M059J (cell line): ENCODE measurements around the gene SPTLC3. TPM values are rescaled to one million over a fixed set of nuclear protein-coding genes. Genes with fewer than 3 reads are reported as not detected.

Experiments used
- DNase-seq: peaks from one replicate; pipeline ENCODE4 v3.0.0-alpha.2; 2012; ENCODE audit warnings: low read depth
- total RNA-seq: library from RNA; depleted of rRNA; stranded (reverse); fragments of >200 nt; shearing (Covaris generic); gene quantifications from 2 replicates; pipeline ENCODE4 v1.2.3, GENCODE V29; 2014

Gene SPTLC3
- total RNA-seq, 1 experiment from 2014 or later: 9.2 TPM

- DNase-seq: no peak
These were observed 90.1 kb downstream of the SPTLC3 start for GRCh38 chr20:13098720-13099355.

DNA sequence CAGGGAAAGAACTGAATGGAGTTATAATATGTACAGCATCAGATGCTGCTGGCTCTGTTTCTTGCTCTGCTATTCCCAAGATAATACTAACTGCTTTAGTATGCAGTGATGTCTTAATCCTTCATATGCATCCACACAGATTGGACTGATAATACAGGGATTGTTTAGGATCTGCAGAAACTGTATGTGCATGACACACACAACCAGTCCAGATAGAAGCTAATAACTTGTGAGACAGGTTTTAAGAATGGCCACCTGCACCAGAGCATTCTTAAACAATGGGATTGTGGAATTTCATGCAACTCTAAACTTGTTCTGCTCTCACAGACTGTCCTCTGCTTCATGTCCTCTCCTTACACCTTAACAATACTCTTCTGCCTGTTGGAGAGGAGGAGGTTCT lies 90.9 kb downstream of the SPTLC3 start:
- DNase-seq: no peak

GRCh38 chr20:13101276-13101675 lies 92.5 kb downstream of the SPTLC3 start:
- DNase-seq: peak; percentile 34

DNA sequence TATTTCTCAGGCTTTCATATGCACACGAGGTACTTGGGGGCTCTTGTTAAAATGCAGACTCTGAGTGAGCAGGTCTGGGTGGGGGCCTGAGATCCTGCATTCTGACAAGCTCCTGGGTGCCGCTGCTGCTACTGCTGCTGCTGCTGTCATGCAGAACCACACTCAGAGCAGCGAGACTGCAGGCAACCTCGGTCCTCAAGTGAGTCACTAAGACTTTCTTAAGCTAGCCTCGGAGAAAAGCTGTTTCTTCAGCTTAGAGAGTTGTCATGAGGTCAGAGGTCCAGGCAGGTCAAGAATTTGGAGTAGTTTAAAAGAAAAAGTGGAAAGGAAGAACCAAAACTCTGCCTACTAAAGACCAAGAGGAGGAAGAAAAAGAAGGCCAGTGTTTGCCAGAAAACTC lies 92.9 kb downstream of the SPTLC3 start:
- peak; percentile 74 for DNase-seq

GRCh38 chr20:13102237-13102636 lies 93.5 kb downstream of the SPTLC3 start:
- peak; percentile 38 for DNase-seq

GRCh38 chr20:13102694-13103093 lies 93.9 kb downstream of the SPTLC3 start:
- DNase-seq: no peak

DNA sequence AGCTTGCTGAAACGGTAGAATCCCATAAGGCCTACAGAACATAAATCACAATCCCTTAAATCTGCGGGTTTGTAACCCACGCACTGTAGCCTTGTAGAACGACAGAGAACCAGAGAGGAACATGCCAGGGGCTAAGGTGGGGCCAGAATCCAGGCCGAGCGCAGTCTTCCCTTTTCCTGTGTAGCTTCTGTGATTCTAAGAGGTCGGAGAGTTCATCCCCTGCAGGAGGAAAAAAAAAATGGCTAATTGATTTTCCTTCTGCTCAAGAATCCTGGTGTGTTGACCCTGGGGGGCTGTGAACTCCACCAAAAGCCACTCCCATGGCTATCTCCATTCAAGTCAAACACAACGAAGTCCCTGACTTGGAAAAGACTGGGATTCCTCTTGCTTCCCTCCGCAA lies 96.3 kb downstream of the SPTLC3 start:
- no peak for DNase-seq

- DNase-seq: peak; percentile 59
These were observed 97.2 kb downstream of the SPTLC3 start for GRCh38 chr20:13105864-13106457.

DNA sequence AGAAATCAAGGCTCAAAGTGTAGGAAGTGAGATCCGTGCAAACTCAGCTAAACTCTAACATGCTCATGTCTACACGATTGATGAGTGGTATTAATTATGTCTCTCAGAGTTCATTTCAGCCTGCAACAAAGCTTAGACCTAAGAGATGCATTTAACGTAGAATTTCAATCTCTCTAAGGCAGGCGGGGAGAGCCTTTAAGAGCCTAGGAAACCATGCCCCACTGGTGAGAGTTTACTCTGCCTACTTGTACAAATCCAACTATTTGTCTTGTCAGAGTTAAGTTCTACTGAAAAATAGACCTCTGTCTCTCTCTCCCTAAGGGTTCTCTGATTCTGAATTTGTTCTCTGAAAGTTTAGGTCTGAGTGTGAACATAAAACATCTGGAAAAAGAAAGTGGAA lies 100.9 kb downstream of the SPTLC3 start:
- no peak for DNase-seq

DNA sequence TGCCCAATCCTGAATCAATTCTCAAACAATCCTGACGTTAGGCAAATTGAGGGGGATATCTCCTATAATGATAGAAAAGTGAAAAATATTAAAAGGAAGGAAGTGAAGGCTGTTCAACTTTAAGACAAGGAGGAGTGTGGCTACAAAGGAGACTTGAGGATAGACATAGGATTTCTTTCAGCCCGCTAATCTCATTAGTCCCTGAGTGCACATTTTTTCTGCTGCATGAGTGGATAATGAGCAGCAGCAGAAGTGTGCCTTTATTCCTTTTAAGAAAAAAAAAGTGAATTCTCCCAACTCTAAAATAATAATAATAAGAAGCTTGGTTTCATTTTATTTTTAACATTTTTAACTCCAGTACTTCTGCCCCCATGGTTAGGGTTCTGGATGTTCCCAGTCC lies 102.0 kb downstream of the SPTLC3 start:
- DNase-seq: no peak

- DNase-seq: no peak
These were observed 102.6 kb downstream of the SPTLC3 start for GRCh38 chr20:13111249-13111911.

DNA sequence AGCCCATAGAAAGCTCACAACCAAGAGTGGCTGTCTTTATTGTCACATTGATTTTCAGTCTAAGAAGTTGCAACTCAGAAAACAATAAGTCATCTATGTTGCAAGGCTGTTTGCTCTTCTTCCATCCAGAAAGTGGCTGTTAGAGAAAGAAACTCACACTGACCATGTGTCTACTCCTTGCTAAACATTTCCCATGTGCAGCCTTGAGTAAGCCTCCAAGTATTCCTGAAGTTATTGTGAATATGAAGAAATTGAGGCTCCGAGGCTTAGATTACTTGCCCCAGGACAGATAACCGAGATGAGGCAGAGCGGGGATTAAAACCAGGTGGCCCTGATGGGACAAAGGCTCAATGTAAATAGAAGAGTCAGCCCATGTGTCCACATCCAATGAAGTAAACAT lies 105.0 kb downstream of the SPTLC3 start:
- DNase-seq: no peak

DNA sequence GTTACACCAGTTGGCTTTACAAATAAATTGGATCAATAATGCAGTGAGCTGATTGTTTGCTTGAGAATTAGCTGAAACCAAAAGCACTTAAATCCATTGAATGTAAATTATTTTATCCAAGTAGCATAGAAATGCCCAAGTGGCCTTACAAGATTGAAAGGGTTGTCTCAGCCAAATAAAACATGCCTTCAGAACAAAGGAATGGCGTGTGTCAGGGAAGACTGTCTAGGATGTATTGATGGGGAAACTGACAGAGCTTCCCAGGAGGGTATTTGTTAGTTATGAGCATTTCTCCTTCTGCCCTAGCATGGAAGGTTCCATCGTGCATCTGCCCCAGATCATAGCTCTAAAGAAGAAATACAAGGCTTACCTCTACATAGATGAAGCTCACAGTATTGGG lies 108.4 kb downstream of the SPTLC3 start:
- no peak for DNase-seq

DNA sequence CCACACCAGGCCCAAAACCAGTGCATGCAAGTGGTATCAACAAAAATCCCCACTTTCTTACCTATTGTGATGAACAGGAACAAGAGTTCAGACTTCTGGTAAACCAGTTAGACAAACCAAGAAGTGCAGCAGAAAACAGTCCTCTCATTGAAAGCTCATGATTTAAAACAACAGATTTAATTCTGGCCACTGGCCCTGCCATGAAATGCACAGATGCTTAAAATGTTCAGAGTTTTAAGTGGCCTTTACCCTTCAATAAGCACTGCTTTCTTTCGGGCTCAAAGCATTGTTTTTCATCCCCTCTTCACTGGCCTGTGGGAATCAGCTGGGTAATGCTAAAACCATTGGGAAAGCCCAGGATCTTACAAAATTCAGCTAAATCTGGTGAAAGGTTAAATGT lies 109.9 kb downstream of the SPTLC3 start:
- no peak for DNase-seq

DNA sequence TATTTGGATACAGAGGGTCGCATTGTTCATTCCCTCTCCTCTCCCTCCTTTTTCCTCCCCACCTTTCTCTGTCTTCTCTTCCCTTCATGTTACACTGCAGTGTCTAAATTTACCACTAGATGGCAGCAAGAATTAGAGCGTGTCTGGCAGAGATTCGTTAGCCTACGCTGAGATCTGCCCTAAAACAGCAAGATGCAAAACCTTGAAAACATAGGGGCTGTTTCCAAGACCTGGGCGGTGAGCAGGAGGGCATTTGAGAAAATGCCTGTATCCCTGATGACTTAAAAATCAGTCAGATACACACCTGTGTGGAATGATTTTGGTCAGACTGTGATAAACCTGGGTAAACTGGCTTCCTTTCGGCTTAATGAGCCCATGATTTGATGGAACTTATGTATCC lies 110.8 kb downstream of the SPTLC3 start:
- peak; percentile 73 for DNase-seq

- no peak for DNase-seq
These were observed 111.7 kb downstream of the SPTLC3 start for GRCh38 chr20:13120471-13120870.

DNA sequence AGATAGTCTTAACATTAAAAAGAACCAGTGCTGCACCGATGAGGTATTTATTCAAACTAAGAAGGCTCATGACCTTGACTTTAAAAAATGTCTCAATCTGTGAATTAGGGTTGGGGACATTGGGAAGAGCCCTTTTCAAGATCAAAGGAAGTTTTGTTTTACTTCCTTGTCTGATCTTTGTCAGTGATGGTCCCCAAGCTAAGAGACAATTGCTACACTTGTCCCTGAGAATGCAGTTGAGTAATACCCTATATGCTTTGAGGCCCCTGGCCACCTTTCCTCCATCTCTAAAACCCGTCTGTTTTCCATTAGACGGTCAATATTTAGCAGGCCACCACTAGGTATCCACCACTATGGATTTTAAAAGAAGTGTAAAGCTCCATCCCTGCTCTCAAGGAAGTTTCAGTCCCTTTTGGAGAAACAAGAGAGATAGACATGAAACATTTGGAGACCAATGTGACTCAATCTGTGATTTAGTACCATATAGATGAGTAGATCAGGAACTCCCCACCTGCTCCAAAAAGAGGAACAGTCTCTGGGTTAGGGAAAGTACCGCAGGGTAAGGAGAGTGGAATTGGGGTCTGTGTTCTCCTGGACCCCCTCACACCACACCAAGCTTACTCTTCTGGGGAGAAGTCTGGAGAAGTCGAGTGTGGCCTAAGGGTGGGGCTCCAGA lies 113.2 kb downstream of the SPTLC3 start:
- no peak for DNase-seq

GRCh38 chr20:13125486-13125885 lies 116.7 kb downstream of the SPTLC3 start:
- no peak for DNase-seq

DNA sequence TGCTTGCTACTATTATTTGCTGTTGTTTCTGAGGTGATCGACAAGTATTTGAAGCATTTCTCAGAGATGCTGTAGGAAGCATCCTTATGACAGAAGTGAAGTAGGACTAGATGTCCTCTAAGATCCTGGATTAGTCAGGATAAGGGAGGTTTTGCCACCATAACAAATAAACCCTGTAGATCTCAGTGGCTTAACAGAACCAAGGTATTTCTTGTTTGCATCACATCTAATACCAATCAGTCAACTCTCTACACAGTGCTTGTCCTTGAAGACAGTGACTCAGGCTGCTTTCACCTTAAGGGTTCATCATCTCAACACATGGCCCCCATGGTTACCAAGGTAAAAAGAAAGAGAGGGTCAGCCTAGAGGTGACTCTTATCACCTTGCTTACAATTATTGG lies 119.4 kb downstream of the SPTLC3 start:
- DNase-seq: no peak

DNA sequence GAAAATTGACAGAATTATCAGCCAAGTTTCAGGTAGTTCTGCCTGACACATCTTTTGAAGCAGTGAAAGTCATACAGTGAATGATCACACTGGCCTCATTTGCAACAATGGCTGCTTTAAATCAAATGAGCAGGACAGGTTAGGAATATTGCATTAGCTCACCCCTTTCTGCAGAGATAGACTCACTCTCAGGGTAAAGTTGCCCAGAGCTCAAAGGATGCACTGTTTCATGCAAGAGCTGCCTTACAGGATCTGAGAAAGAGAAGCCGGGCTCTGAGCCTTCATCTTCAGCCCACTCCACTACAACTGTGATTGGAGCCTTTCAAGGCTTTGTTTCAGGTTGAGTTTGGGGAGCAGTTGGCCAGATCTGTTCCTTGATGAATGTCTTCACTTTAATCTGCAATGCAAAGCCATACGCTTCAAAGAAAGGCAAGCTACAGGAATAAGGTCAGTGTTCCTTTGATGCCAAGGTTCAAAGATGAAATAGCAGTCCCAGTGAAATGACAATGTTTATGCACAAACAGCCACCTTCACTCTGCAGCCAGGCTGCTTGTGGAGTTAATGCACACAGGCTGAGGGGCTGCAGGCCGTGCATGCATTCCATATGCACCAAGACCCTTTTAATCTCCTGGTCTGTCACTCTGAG lies 121.4 kb downstream of the SPTLC3 start:
- DNase-seq: no peak

DNA sequence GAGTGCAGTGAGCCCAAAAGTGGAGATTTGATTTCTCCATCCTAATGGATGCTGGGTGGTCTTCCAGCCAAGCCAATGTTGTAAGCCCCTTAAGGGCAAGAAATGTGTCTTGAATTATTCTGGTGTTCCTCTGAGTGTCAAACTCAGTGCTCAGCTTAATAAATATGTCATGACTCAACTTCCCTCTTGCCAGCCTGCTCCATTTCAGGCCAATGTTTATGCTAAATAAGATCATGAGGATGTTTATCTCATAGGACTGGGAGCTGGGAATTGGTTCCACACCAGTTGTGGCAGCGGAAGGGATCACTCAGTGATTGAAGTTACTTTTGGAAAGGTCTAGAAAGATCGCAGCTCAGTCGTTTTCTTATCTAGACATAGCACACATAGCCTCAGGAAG lies 121.9 kb downstream of the SPTLC3 start:
- no peak for DNase-seq

- no peak for DNase-seq
These were observed 122.9 kb downstream of the SPTLC3 start for GRCh38 chr20:13131688-13132087.
